ENCODE data around the gene PMM2.

GRCh38 chr16:8848231-8848938 lies 50.7 kb downstream of the PMM2 start:
- TF ChIP-seq CTCF (IDR thresholded peaks at IDR 0.05; ENCODE audit: low read depth, low read length) (no peak), POLR2A (IDR thresholded peaks at IDR 0.05; ENCODE audit: extremely low read depth, insufficient read length) (no peak), MAX (IDR thresholded peaks at IDR 0.05; ENCODE audit: low read depth, low read length) (no peak), MYC (IDR thresholded peaks at IDR 0.05; ENCODE audit: low read depth, low read length) (no peak)

Data from NB4 (cell line).